ENCODE data around the gene GIMAP5. TPM values are rescaled to one million over a fixed set of nuclear protein-coding genes. Genes with fewer than 3 reads are reported as not detected.
"Not testable (repeated sequence)": the region's sequence is repeated elsewhere in the genome, so short reads cannot be mapped to it uniquely, and the experiment has no call there.

GIMAP5 gene
- total RNA-seq, 1 donor: not detected

GRCh38 chr7:150769768-150770167 is 32.5 kb downstream of the GIMAP5 start:
- Histone ChIP-seq H3K27ac (ENCODE audit: low read depth, low read length) (no peak overlapping the region), H3K4me1 (ENCODE audit: insufficient read depth, low read length) (no peaks in the 10 kb centered on the region), H3K9me3 (ENCODE audit: low read depth, low read length) (no peaks in the 10 kb centered on the region), H3K36me3 (ENCODE audit: insufficient read depth, low read length) (no peaks in the 10 kb centered on the region), H3K27me3 (ENCODE audit: insufficient read depth, low read length) (no peaks in the 10 kb centered on the region), H3K79me2 (ENCODE audit: insufficient read depth, low read length) (no peaks in the 10 kb centered on the region), H2AFZ (ENCODE audit: low read length) (no peak overlapping the region), H4K20me1 (ENCODE audit: insufficient read depth, low read length) (no peaks in the 10 kb centered on the region), H3K4me3 (ENCODE audit: insufficient read depth, low read length) (no peak overlapping the region), H3K4me2 (ENCODE audit: insufficient read depth, low read length) (no peak overlapping the region)
- no peak for DNase-seq (ENCODE audit: insufficient read length, low spot score, missing footprints)
- no peak for TF ChIP-seq CTCF (IDR thresholded peaks at IDR 0.05; ENCODE audit: extremely low read depth, low read depth, low read length)

- not testable (repeated sequence) for H3K4me1 ChIP-seq (ENCODE audit: insufficient read depth, low read length); H3K4me2 ChIP-seq (ENCODE audit: insufficient read depth, low read length); H3K79me2 ChIP-seq (ENCODE audit: insufficient read depth, low read length); DNase-seq (ENCODE audit: insufficient read length, low spot score, missing footprints); H2AFZ ChIP-seq (ENCODE audit: low read length); H3K9me3 ChIP-seq (ENCODE audit: low read depth, low read length); H3K27me3 ChIP-seq (ENCODE audit: insufficient read depth, low read length); H3K4me3 ChIP-seq (ENCODE audit: insufficient read depth, low read length); H4K20me1 ChIP-seq (ENCODE audit: insufficient read depth, low read length); H3K36me3 ChIP-seq (ENCODE audit: insufficient read depth, low read length); H3K27ac ChIP-seq (ENCODE audit: low read depth, low read length)
Observed at GRCh38 chr7:150774131-150774530, 36.9 kb downstream of the GIMAP5 start.

GRCh38 chr7:150778014-150778737 is 41.0 kb downstream of the GIMAP5 start:
- Histone ChIP-seq H3K4me2 (ENCODE audit: insufficient read depth, low read length) (no peak overlapping the region), H3K4me1 (ENCODE audit: insufficient read depth, low read length) (no peaks in the 10 kb centered on the region), H3K27me3 (ENCODE audit: insufficient read depth, low read length) (no peaks in the 10 kb centered on the region), H3K9me3 (ENCODE audit: low read depth, low read length) (no peaks in the 10 kb centered on the region), H3K79me2 (ENCODE audit: insufficient read depth, low read length) (no peaks in the 10 kb centered on the region), H3K27ac (ENCODE audit: low read depth, low read length) (no peak overlapping the region), H3K4me3 (ENCODE audit: insufficient read depth, low read length) (no peak overlapping the region), H4K20me1 (ENCODE audit: insufficient read depth, low read length) (no peaks in the 10 kb centered on the region), H2AFZ (ENCODE audit: low read length) (no peak overlapping the region), H3K36me3 (ENCODE audit: insufficient read depth, low read length) (no peaks in the 10 kb centered on the region)
- TF ChIP-seq CTCF (IDR thresholded peaks at IDR 0.05; ENCODE audit: extremely low read depth, low read depth, low read length): no peak
- DNase-seq (ENCODE audit: insufficient read length, low spot score, missing footprints): no peak

GRCh38 chr7:150778738-150779301 is 41.6 kb downstream of the GIMAP5 start:
- no peak overlapping the region for H3K4me3 ChIP-seq (ENCODE audit: insufficient read depth, low read length)
- H3K27me3 ChIP-seq (ENCODE audit: insufficient read depth, low read length): no peaks in the 10 kb centered on the region
- H4K20me1 ChIP-seq (ENCODE audit: insufficient read depth, low read length): no peaks in the 10 kb centered on the region
- H3K4me1 ChIP-seq (ENCODE audit: insufficient read depth, low read length): no peaks in the 10 kb centered on the region
- H2AFZ ChIP-seq (ENCODE audit: low read length): no peak overlapping the region
- no peak for DNase-seq (ENCODE audit: insufficient read length, low spot score, missing footprints)
- TF ChIP-seq CTCF (IDR thresholded peaks at IDR 0.05; ENCODE audit: extremely low read depth, low read depth, low read length): peak; percentile 93
- H3K9me3 ChIP-seq (ENCODE audit: low read depth, low read length): no peaks in the 10 kb centered on the region
- H3K36me3 ChIP-seq (ENCODE audit: insufficient read depth, low read length): no peaks in the 10 kb centered on the region
- H3K27ac ChIP-seq (ENCODE audit: low read depth, low read length): no peak overlapping the region
- H3K79me2 ChIP-seq (ENCODE audit: insufficient read depth, low read length): no peaks in the 10 kb centered on the region
- no peak overlapping the region for H3K4me2 ChIP-seq (ENCODE audit: insufficient read depth, low read length)

Data from osteoblast (primary cell).